Nucleus accumbens (tissue), 56 donors: ENCODE data around the gene APOBEC3H.
"Not testable (repeated sequence)": the region's sequence is repeated elsewhere in the genome, so short reads cannot be mapped to it uniquely, and the experiment has no call there.

Experiments used
- DNase-seq, 56 donors: peaks; one replicate each; lab custom pipeline; 2025; lab: John Stamatoyannopoulos, UW

The APOBEC3H gene

DNA sequence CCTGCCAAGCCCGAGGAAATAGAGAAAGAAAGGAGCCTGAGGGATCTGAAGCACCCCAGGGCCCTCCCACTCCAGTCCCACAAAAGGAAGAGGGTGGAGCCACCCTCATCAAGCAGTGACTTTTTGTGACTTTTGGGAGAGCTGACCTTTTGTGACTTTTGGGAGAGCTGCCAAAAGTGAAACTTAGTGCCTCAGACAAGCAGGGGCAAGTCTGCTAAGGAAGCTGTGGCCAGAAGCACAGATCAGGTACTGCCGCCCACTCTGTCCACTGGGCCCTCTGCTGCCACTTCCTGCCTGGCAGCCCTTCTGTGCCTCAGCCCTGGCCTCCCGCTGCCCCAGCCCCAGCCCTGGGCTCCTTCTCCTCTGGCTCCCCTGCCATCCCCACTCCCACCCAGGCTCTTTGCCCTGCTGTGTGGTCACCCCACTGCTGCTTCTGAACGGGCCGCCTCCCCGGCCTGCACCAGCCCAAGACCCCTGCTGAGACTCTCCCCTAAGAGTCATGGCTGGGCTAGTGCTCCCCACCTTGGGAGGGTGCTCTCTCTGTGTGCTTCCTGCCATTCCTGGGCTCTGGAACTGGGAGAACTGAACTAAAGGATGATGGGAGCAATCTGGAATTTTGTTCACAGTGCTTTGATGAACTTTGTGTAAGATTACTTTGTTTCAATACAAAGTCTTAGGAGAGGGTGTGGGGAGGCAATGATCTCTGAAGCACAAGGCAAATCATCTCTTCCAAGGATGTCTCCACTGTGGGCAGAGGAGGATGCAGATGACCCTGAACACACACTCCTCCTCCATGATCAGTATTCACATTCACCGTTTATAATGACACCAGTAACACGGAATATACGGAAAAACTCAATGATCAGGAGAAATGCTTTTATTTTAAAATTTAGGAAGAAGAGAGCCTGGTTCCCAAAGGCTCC is at the start of gene APOBEC3H:
Gene APOBEC3H, plus strand, starts transcription at position 147 of the 923 bp plus-strand sequence. CDS start 3,035 bp downstream, outside the sequence.
- DNase-seq = no peak

DNA sequence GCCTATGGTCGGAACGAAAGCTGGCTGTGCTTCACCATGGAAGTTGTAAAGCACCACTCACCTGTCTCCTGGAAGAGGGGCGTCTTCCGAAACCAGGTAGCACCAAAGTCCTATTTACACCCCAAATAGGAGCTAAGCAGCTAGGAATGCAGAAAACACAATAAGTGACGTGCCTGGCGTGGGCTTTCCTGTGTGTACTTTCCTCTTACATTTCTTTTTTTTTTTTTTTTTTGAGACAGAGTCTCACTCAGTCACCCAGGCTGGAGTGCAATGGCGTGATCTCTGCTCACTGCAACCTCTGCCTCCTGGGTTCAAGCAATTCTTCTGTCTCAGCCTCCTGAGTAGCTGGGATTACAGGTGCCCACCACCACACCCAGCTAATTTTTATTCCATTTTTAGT is 47.6 kb upstream of the APOBEC3H start:
- DNase-seq = not testable (repeated sequence)

DNA sequence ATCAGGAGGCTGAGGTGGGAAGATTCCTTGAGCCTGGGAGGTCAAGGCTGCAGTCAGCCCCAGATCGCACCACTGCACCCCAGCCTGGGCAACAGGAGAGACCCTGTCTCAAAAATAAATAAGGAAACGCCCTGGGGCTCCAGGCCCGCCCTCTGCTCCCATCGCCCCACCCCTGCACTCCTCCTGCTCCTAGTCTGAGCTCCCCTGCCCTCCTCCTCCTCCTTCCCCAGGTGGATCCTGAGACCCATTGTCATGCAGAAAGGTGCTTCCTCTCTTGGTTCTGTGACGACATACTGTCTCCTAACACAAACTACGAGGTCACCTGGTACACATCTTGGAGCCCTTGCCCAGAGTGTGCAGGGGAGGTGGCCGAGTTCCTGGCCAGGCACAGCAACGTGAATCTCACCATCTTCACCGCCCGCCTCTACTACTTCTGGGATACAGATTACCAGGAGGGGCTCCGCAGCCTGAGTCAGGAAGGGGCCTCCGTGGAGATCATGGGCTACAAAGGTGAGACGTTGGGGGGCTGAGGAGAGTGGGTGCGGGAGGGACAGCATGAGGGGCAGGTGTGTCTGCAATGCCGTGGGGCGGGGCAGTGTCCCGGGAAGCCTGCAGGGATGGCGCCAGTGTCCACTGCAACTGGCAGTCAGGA is 45.1 kb upstream of the APOBEC3H start:
- DNase-seq = not testable (repeated sequence)

DNA sequence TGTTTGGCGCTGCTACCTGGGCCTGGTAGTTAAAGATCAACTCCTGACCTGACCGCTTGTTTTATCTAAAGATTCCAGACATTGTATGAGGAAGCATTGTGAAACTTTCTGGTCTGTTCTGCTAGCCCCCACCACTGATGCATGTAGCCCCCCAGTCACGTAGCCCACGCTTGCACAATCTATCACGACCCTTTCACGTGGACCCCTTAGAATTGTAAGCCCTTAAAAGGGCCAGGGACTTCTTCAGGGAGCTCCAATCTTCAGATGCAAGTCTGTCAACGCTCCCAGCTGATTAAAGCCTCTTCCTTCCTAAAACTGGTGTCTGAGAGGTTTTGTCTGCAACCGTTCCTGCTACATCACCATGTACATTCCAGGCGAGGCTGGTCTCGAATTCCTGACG is 41.4 kb upstream of the APOBEC3H start:
- DNase-seq = no peak

DNA sequence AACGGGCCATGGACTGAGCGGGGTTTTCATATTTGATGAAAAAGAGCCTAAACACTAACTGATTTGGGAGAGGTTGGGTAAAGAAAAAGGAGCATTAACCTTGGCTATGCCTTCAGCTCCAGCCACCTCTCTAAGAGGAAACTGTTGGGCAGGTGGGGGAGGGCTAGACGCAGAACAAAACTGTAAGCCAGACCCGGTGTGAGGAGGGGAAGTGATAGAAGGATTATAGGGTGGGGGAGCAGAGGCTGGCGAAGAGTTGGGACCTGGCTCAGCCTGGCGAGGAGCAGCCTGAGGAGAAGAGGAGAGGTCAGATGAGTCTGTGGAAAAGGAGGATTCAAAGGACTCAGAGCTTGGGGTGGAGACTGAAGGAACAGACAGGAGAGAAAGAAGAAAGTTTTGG is 35.8 kb upstream of the APOBEC3H start:
- not testable (repeated sequence) for DNase-seq

DNA sequence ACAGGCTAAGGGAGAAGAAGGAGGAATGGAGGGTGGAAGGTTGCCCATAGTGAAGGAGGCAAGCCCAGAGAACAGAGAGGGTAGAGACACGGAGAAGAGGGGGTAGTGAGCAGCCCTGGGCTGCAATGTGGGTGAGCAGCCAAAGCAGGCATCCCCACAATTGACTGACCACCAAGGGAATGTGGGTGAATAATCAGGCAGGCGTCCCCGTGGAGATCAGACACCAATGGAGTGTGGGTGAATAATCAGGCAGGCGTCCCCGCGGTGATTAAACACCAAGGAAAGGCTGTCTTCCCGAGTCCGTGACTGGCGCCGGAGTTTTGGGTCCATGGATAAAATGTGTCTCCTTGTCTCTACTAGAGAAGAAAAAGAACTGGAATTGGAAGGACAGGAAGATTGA is 35.1 kb upstream of the APOBEC3H start:
- not testable (repeated sequence) for DNase-seq

DNA sequence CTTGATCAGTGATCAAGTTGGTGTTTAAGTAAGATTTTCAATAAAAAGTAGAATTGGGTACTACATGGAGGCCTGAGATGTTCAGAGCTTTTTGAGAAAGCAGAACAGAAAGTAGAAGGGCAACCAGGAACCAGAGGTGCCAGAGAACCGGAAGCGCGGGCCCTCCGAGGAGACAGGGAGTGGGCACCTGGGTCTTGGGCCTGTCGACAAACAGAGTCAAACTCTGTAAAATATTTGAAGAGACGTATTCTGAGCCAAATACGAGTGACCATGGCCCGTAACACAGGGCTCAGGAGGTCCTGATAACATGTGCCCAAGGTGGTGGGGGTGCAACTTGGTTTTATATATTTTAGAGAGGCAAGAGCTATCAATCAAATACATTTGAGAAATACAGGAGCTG is 33.1 kb upstream of the APOBEC3H start:
- not testable (repeated sequence) for DNase-seq

DNA sequence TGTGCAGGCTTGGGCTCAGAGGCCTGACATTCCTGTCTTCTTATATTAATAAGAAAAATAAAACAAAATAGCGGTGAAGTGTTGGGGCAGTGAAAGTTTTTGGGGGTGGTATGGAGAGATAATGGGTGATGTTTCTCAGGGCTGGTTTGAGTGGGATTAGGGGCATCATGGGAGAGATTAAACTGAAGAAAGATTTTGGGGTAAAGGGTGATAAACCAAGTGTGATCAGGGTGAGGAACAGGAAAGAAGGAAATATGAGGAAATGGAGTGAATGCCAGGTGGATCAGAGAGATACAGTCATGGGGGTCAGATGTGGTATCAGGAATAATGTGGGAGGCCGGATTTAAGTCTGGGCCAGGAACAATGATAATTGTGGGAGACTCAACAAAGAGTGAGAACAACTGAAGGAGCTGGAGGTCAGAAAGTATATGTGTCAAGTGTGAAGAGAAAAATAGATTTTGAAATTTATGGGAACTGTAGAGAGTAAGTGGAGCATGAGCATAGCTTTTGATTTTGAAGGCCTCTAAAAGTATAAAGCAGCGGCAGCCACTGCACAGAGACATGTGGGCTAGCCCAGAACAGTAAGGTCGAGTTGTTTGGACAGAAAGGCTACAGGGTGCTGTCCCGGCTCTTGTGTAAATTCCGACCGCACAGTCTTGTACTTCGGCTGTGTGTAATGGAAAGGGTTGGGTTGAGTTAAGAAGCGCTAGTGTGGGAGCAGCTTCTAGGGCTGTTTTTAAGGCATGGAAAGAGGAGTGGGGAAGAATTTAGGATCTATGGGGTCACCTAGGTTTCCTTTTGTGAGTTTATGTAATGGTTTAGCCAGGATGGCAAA is 30.4 kb upstream of the APOBEC3H start:
- DNase-seq = not testable (repeated sequence)

DNA sequence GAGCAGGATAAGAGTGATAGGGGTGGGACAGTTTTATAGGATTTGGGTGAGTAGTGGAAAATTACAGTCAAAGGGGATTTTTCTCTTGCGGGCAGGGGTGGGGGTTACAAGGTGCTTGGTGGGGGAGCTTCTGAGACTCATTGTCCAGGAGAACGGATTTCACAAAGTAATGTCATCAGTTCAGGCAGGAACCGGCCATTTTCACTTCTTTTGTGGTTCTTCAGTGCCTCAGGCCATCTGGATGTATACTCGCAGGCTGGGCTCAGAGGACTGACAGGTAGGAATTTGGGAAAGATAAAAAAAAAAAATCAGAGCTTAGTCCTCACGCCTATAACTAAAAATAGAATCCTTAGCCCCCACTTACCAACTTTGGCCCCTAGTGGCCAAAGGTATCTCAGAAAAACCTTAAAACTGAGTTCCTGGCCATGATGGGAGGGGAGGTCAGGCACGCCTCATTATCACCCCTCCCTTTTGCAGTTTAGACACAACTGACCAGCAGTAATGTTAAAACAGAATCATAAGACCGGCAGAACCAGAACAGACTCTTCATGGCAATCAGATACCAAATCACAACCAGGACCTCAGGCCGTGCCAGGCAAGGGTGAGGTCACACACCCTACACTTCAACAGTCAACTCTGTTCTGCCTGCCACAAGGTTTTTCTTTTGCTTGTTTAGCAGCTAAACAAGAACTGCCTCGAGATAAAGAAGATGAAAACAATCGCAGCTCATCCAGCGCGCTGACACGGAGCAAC is 28.8 kb upstream of the APOBEC3H start:
- DNase-seq = no peak

DNA sequence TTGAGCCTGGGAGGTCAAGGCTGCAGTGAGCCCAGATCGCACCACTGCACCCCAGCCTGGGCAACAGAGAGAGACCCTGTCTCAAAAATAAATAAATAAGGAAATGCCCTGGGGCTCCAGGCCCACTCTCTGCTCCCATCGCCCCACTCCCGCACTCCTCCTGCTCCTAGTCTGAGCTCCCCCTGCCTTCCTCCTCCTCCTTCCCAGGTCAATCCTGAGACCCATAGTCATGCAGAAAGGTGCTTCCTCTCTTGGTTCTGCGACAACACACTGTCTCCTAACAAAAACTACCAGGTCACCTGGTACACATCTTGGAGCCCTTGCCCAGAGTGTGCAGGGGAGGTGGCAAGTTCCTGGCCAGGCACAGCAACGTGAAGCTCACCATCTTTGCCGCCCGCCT is 26.9 kb upstream of the APOBEC3H start:
- no peak for DNase-seq

DNA sequence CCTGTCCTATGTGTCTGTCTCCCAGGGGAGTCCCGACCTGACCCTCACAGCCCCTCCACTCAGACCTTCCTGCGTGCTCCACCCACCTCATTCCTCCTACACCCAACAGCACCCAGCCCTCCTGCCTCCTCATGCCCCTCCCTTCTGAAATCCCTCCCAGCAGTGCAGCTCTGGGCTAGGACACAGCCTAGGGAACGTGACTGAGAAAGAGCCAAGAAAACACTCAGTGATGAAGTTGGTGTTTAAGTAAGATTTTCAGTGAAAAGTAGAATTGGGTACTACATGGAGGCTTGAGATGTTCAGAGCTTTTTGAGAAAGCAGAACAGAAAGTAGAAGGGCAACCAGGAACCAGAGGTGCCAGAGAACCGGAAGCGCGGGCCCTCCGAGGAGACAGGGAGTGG is 24.5 kb upstream of the APOBEC3H start:
- not testable (repeated sequence) for DNase-seq

DNA sequence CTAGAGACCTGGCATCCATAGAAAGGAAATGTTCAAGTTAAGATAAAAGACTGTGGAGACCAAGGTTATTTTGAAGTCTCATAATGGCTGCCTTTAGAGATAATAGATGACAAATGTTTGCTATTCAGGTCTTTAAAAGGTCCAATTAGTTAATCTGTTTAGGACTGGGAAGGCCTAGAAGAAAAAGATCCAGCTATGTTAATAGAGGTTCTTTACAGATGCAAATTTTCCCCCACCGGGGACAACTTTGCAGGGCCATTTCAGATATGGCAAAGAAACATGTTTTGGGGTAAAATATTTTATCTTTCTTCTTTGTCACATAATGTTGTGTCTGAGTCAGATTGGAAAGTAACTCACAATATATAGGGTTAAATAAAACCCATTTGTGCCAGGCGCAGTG is 23.1 kb upstream of the APOBEC3H start:
- no peak for DNase-seq

DNA sequence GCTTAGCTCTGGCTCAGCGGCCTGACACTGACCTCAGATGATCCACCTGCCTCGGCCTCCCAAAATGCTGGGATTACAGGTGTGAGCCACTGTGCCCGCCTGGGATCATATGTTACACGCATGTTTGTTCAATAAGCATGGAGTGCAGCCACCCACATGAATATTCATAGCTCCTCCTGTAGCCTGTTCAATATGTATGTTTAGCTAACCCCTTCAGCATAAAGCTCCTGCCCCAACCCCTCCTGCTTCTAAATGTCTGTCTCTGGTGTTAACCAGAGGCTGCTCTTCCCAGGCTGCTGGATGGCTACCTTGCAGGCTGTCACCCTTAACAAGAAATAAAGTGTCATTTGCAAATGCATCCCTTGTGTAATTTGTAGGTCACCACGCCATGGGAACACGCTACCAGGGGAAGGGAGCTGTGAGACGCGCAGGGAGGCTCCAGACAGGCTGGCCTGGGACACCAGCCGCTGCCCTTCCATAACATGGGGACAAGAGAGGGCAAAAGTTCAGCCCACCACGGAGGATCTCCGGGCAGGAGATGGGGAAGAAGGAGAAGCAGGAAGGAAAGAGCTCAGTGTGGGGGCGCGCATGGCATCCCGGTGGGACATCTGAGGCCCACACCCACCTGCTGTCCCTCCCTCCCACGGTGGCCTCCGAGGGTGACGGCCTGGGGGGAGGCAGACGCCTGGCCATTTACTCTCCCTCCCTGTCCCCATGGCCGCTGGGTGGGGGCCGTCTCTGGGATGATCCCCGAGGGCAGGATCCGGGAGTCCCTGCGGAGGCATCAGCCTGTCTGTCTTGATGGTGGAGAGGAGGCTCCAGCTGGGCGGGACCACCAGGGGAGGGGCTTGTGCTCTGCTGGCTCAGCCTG is 20.7 kb upstream of the APOBEC3H start:
- not testable (repeated sequence) for DNase-seq

DNA sequence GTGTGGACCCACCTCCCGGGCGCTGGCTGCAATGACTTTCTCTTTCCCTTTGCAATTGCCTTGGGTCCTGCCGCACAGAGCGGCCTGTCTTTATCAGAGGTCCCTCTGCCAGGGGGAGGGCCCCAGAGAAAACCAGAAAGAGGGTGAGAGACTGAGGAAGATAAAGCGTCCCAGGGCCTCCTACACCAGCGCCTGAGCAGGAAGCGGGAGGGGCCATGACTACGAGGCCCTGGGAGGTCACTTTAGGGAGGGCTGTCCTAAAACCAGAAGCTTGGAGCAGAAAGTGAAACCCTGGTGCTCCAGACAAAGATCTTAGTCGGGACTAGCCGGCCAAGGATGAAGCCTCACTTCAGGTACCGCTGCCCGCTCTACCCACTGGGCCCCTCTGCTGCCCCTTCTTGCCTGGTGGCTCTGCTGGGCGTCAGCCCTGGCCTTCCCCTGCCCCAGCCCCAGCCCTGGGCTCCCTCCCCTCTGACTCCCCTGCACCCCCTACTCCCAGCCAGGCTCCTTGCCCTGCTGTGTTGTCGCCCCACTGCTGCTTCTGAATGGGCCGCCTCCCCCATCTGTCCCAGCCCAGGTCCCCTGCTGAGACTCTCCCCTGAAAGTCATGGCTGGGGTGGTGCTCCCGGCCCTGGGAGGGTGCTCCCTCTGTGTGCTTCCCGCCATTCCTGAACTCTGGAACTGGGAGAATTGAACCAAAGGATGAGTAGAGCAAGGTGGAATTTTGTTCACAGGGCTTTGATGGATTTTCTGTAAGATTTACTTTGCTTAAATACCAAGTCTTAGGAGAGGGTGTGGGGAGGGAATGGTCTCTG is 19.8 kb upstream of the APOBEC3H start, which contains the start of gene APOBEC3G:
Gene APOBEC3G, plus strand, starts transcription at position 250 of the 815 bp plus-strand sequence. Its CDS starts 87 bp downstream, at position 337.
- peak in 3 of 56 donors; percentile 4 to 10 (median 6) for DNase-seq

DNA sequence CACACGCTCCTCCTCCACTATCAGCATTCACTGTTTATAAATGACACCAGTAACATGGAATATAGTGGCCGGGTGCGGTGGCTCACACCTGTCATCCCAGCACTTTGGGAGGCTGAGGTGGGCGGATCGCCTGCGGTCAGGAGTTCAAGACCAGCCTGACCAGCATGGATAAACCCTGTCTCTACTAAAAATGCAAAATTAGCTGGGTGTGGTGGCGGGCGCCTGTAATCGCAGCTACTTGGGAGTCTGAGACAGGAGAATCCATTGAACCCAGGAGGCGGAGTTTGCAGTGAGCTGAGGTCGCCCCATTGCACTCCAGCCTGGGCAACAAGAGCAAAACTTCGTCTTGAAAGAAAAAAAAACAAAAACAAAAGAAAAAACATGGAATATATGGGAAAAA is 19.1 kb upstream of the APOBEC3H start:
- DNase-seq = not testable (repeated sequence)

DNA sequence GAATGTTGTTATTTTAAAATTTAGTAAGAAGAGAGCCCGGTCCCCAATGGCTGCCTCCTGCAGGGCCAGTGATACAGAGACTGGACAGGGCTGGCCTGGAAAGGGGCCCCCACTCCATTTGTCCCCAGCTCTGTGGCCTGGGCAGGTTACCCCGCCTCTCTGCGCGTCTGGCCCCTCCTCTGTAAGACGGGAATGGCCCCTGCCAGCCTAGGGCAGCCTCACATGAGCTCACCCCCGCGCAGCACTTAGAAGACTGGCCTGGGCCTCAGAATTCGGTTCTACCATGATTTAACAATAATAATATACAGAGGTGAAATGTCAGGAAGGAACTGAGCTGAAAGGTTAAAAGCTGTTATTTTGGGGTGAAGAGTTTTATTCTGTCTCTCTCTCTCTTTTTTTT is 18.7 kb upstream of the APOBEC3H start:
- DNase-seq = no peak

DNA sequence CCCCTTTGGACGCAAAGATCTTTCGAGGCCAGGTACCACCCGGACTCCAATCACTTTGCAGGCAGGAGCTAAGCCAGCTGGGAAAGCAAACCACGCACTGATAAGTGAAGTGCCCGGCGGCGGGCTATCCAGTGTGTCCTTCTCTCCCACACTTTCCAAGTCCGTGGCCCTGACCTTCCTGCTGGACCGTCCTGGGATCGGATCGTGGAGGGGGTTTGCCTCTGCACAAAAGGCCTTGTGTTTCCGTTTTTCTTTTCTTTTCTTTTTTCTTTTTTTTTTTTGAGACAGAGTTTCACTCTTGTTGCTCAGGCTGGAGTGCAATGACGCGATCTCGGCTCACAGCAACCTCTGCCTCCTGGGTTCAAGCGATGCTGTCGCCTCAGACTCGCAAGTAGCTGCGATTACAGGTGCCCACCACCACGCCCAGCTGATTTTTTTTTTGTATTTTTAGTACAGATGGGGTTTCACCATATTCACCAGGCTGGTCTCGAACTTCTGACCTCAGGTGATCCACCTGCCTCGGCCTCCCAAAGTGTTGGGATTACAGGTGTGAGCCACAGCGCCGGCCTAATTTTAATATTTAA is 17.9 kb upstream of the APOBEC3H start:
- DNase-seq = not testable (repeated sequence)
